Astrocyte of the spinal cord (primary cell): ENCODE measurements around the gene MTHFS.

ENCODE experiments used
- DNase-seq: peaks from one replicate; pipeline ENCODE4 v3.0.0; 2011; ENCODE audit warnings: low read depth, low spot score
- H3K4me3 ChIP-seq: 2 replicates; pipeline ENCODE4 v1.5.1; 2011; ENCODE audit warnings: low read depth, mild to moderate bottlenecking, low read length, moderate library complexity
- in situ Hi-C: cut with HindIII; loops from 2 replicates; pipeline ENCODE4 v1.10.0; 2017; ENCODE audit warnings: low sequenced_read_pairs
- TF ChIP-seq, protein P1 (sequence below): IDR thresholded peaks from 2 replicates; pipeline ENCODE4 v1.5.1; 2012; ENCODE audit warnings: low read depth, mild to moderate bottlenecking, low read length, inconsistent platforms

Gene MTHFS

DNA sequence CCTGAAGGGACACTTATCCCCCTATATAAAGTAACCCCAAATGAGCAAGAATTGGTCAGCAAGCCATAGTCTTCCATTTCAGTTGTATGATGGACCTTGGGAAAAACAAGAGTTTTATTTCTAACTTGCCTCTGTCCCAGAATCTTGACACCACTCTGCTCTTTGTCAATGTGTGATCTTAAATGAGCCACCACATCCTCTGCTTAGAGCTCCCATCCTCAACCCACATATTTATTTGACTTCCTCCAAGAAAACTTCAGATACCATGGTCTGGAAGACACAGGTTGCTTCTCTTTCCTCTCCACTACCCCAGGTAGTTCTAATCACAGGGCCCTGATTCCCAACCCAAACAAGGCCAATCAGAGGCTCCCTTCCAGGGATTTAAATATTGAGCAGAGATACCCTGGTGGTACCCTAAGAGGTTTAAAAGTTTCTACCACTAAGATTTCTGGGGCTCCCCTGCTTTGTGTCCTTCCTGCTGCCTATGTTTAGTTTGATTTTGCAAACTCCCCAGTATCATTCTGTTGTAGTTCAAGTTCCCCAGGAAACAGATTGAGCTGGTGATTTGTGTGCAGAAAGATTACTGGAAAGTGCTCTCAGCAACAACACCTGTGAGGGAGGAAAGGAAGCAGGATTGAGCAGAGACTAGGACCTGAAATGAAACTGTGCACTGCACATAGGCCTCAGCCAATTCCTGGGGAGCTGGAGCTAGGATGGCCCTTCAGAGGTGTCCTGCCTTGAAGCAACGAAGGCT is 64.3 kb downstream of the MTHFS start:
- DNase-seq: no peak
- no peak overlapping the region for H3K4me3 ChIP-seq
- TF ChIP-seq, protein P1, sequence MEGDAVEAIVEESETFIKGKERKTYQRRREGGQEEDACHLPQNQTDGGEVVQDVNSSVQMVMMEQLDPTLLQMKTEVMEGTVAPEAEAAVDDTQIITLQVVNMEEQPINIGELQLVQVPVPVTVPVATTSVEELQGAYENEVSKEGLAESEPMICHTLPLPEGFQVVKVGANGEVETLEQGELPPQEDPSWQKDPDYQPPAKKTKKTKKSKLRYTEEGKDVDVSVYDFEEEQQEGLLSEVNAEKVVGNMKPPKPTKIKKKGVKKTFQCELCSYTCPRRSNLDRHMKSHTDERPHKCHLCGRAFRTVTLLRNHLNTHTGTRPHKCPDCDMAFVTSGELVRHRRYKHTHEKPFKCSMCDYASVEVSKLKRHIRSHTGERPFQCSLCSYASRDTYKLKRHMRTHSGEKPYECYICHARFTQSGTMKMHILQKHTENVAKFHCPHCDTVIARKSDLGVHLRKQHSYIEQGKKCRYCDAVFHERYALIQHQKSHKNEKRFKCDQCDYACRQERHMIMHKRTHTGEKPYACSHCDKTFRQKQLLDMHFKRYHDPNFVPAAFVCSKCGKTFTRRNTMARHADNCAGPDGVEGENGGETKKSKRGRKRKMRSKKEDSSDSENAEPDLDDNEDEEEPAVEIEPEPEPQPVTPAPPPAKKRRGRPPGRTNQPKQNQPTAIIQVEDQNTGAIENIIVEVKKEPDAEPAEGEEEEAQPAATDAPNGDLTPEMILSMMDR: no peak
- in situ Hi-C loops: no loop called here

DNA sequence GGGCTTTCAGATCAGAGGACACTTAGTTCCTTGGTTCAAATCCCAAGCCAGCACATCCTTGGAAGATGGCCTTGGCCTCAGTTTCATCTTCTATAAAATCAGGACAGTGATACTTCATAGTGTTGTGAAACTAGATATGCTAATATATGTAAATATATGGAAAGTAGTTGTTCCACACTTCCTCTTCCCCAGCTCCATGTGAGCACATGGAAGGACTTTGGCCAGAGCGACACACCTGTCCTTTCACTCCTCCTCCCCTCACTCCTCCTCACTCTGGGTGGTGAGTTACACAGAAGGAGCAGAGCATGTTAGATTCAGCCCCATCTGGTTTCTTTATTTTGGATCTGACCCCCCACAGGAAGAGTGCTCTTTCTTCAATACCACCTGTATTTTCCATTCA is 65.2 kb downstream of the MTHFS start:
- TF ChIP-seq, protein P1: no peak
- no peak for DNase-seq

DNA sequence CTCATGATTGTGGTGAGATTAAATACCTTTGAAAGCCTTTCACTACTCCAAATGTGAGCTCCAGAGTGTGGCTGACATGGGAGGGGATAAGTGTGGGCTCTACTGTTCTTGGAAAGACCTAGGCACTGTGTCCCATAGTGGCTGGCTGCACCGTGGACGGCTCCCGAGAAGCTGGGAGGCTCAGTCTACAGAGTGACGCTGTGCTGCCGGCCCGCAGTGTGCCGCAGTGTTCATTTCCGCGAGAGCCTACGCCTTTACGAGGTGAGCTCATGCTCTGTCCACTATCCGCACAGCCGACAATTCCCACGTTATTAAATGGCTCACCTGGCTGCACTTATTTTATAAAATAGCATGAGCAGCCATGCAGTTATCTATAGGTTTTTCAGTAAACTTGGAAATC is 66.9 kb downstream of the MTHFS start:
- in situ Hi-C loops: no loop called here
- no peak for DNase-seq
- TF ChIP-seq, protein P1: no peak
- H3K4me3 ChIP-seq: no peak overlapping the region

More for the DNA sequence above, 65.2 kb downstream of the MTHFS start:
- no peak overlapping the region for H3K4me3 ChIP-seq
- in situ Hi-C loops: no loop called here

DNA sequence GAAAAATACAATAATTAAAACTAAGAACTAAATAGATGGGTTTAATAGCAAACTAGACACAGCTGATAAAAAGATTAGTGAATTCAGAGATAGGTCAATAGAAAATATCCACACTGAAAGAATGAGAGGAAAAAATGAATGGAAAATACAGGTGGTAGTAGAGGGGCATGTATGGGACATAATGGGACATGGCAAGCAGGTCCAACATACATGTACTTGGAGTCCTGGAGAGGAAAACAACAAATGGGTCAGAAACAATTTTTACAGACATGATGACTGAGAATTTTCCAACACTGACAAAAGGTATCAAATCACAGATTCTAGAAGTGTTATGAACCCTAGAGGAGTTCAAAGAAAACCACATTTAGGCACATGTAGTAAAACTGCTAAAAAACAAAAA is 68.4 kb downstream of the MTHFS start:
- in situ Hi-C loops: no loop called here
- DNase-seq: no peak
- TF ChIP-seq, protein P1: no peak
- H3K4me3 ChIP-seq: no peak overlapping the region

DNA sequence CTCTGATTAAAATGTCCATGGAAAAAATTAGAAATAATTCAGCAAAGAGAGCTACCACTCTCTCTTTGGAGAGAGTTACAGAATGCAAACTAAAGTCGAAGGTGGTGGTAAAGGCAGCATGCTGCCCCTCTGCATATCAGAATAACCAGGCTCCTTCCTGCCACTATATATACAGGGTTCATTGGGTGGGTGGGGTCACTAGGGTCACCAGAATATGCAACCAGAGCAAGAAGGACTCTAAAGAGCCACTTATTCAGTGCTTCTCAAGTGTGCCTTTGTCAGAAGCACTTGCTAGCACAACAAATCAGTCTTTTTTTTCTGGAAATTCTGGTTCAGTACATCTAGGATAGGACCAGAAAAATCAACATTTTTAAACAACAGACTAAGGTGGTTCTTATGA is 70.0 kb downstream of the MTHFS start:
- no peak overlapping the region for H3K4me3 ChIP-seq
- TF ChIP-seq, protein P1: no peak
- in situ Hi-C loops: no loop called here
- no peak for DNase-seq

DNA sequence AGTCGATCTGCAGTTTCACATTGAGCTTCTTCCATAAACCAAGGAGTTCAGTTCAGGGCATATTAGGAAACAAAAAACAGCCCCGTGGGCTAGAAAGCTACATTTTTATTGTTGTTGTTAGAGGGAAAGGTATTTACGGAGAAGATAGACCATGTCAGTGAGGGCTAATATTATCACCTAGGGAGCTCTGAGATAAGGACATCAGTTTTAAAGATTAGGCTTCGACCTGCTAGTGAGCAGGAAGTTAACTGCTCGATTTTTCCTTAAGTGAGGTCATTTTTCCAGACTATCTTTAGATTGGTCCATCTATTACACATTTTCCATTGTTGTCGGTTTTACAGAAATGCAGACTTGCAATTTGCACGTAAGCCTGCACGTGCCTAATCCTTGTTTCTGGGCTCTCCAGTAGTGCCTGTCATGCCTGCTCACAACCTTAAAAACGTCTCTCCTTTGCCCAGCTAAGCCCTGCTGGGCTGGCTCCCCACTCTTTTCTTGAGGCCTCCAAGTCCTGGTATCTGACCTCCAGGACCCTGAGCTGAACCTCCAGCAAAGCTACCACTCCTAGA is 72.6 kb downstream of the MTHFS start:
- H3K4me3 ChIP-seq: no peak overlapping the region
- in situ Hi-C loops: no loop called here
- TF ChIP-seq, protein P1: no peak

More for the DNA sequence above, 72.6 kb downstream of the MTHFS start:
- no peak for DNase-seq
